ENCODE results near the gene PTH1R.

The PTH1R gene

DNA sequence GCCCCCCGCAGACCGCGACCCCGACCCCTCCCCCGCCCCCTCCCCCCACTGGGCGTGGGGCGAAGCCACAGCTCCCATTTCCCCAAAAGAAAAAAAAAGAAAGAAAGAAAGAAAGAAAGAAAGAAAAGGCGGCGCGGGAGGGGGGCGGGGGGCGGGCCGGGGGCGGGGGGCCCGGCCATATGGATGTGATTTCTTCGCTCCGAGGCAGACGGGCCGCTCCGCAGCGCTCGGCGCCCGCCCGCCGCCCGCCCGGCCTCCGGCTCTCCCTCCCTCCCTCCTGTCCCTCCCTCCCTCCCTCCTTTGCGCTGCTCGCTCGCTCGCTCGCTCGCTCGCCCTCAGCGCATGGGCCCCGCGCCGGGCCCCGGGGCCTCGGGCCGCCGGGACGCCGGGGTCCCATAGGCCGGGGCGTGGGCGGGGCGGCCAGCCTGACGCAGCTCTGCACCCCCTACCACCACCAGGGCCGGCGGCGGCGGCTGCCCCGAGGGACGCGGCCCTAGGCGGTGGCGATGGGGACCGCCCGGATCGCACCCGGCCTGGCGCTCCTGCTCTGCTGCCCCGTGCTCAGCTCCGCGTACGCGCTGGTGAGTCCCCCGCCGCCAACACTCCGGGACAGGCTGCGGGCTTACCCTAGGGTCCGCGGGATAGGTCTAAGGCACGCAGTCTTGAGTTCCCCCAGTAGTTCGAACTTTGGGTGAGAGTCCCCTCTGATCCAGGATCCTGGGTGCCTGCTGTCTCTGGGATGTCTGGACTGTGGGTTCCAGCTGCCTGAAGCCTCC is 5.7 kb downstream of the PTH1R start:
- DNase-seq (ENCODE audit: low read depth) = no peak

DNA sequence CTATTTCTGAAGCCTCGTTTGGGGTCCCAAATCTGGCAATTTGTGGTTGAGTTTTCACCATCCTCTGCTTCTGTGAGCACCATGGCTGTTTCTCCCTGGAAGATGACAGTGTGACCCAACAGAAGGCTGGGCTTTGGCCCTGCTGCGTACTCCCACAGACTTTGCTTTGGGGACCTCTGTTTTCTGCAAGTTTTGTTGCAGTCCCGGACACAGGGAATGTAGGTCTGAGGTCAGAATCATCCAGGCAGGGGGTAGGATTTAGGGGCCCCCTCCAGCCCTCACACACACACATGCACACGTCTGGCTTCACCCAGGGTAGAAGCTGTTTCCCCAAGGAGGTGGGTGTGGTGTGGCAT is 6.3 kb downstream of the PTH1R start:
- no peak for DNase-seq (ENCODE audit: low read depth)

DNA sequence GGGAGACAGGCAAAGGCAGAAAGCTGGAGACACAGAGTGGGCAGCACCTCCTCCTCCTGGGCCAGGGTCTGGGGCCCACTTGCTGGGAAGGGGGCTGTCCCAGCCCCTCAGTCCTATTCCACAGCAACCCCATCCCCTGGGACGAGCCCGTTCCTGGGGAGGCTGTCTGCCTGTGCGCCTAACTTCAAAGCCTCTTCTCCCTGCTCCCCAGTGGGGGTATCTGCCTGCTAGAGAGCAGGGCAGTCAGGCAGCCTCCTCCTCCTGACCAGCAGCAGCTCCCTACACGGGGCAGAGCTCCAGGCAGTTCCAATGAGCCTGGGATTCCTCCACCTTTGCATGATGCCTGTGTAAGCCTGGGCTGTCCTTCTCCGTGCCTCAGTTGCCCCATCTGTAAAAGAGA is 6.9 kb downstream of the PTH1R start:
- no peak for DNase-seq (ENCODE audit: low read depth)

DNA sequence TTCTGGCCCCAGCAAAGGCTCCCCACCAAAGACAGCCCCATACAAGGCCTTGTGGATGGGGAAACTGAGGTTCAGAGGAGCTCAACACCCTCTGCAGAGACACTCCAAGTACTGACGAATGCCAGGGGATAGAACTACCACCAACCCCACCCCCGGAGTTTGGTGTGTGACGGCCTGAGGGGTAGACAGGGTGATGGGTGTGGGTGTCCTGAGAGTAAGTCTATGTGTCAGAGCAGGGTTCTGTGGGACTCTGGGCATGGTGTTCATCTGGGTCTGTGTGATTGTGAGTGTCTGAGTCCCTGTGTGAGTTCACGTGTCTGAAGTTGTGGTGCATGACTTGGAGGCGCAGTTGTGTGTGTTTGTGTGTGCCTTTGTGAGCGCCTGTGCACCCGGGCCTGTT is 7.4 kb downstream of the PTH1R start:
- no peak for DNase-seq (ENCODE audit: low read depth)

- no peak for DNase-seq (ENCODE audit: low read depth)
Observed at GRCh38 chr3:46885612-46886011, 8.1 kb downstream of the PTH1R start.

GRCh38 chr3:46887980-46888494 is 10.5 kb downstream of the PTH1R start:
- DNase-seq (ENCODE audit: low read depth) = no peak

- DNase-seq (ENCODE audit: low read depth) = no peak
Observed at GRCh38 chr3:46888705-46889104, 11.2 kb downstream of the PTH1R start.

DNA sequence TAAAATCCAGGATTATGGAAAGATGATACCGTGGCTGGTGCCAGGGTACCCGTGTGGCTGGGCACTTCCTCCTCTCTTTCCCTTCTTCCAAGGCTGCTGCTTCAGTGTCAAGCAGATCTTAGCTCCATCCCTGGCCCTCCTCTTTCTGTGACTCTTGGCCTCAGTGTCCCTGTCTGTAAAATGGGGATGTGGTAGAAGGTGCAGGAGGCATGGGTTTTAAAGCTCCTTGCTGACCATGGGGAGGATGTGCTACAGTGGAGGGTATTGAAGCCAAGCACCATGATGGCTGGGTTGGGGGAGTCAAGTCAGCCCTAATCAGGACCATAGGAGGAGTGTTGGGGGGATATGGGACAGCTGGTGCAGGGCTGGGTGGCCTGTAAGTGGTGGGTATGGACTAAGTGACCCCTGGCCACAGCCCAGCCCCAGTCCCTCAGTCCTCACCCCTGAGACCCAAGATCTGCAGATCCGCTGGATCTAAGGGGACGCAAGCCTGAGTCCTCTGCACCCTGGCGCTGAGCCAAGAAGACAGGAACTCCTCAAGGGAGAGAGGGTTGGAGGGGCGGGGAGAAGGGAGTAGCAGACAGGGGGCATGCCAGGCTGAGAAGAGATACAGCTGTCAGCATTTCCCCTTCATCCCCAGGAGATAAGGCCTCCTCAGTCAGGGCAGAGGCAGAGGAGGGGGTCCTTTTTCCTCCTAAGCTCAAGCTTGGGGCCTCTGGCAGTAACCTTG is 12.0 kb downstream of the PTH1R start:
- no peak for DNase-seq (ENCODE audit: low read depth)

DNA sequence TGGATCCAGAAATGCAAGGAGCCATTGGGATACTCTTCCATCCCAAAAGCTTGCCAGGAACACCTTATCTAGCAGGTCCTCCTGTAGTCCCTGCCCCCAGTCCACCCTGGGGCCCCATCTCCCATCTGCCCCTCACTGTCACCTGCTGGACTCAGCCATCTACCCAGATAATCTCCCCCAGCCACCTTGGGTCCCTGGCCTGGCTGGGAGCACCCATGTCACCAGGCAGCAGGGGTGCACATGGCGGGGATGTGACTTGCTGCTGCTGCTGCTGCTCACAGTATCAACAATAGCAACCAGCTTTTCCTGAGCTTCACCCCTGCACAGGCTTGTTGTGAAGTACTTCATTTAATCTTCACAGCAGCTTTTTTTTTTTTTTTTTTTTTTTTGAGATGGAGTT is 12.6 kb downstream of the PTH1R start:
- DNase-seq (ENCODE audit: low read depth) = no peak

- no peak for DNase-seq (ENCODE audit: low read depth)
Observed at GRCh38 chr3:46891132-46891531, 13.6 kb downstream of the PTH1R start.

DNA sequence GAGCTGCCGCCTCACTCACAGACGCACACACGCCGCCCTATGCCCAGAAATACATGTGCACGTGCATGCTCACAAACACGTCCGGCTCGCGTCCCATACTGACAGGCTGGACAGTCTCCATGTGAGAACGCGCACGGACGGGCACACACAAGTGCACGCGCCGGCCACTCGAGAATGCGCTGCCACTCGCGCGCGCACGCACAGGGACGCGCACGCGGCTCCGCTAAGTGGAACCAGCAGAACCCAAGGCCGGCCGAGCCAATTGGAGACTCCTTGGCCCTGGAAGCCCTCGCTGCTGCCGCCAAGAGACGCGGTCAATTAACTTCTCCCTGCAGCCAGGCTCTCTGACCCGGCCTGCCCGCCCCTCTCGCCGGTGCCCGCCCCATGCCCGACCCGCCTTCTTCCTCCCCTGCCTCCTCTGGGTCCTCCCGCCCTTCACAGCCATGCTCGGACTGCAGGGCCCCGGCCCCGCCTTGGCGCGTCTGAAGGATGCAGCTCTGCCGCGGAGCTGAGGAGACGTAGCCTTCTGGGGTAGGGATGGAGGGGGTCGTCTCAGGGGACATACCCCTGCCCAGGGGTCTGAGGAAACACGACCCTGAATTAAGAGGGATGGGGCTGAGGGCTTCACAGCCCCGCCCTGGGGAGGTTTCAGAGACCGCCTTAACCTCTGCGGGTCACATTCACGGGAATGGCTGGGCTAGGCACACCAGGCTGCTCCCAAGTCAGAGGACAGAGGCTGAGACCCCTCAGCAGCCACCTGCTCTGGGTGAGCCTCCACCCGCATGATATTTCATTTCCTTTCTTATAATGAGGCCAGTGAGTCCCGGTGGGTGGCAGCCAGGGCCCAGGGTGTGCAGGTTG is 15.0 kb downstream of the PTH1R start:
- no peak for DNase-seq (ENCODE audit: low read depth)

- DNase-seq (ENCODE audit: low read depth) = no peak
Observed at GRCh38 chr3:46893146-46893748, 15.7 kb downstream of the PTH1R start.

DNA sequence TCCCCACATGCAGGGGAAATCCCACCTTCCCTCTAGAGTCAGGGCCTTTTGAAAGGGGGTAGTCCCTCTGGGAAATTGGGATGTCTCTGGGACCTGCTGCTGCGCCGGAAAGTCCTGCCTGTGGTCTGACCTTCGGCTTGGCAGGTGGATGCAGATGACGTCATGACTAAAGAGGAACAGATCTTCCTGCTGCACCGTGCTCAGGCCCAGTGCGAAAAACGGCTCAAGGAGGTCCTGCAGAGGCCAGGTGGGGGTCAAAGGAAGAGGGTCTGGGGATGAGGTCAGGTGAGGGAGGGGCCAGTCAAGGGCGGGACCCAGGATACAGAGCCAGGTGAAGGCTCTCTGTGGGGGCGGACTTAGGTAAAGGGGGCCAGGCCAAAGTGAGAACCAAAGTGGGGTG is 16.2 kb downstream of the PTH1R start:
- no peak for DNase-seq (ENCODE audit: low read depth)

DNA sequence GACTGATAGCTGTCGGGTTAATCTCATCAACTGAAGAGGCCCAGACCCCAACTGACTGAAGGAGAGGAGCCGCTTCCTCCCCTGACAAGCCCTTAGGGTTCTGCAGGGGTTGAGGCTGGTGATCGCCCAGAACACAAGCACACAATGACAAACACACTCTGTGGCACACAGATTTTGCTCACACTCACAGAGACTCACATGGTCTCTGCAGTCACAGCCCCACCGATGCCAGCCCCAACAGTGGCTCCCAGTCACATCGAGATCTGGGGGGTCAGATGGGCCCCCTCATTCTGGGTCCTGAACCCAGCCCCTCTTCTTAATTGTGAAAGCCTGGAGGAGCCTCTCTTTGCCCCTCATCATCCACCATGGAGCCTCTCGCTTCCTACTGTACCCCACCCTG is 16.7 kb downstream of the PTH1R start:
- DNase-seq (ENCODE audit: low read depth) = no peak

- DNase-seq (ENCODE audit: low read depth) = peak; percentile 71
Observed at GRCh38 chr3:46895204-46895660, 17.7 kb downstream of the PTH1R start.

DNA sequence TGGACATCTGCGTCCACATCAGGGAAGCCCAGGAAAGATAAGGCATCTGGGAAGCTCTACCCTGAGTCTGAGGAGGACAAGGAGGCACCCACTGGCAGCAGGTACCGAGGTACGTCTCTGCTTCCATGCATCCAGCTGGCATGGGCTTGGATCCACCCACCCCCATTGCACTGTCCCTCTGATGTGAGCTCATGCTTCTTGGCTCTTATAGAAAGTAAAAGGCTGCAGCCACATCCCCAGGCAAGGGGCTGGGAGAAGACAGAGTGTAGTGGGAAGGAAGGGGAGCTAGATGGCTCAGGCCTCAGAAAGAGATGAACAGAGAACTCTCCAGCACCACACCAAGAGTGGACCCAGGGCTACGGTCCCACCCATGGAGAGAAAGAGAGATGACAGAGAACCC is 18.2 kb downstream of the PTH1R start:
- no peak for DNase-seq (ENCODE audit: low read depth)

DNA sequence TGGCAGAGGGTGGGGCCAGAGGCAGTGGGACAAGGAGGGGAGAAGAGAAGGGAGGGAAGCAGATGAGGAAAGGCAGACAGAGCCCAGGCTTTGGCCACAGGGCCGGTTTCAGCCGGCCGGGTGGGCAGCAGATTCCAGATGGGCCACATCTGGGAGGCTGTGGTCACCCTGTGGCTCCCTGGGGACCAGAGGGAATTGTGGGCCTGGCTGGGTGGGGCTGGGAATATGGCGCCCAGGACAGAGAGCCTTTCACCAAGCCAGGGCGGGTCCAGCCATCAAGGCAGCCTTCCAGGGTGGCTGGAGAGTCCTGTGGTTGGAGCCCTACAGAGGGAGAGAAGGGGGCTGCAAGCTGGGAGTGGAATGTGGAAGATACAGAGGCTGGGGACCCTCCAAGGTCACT is 18.9 kb downstream of the PTH1R start:
- DNase-seq (ENCODE audit: low read depth) = no peak

DNA sequence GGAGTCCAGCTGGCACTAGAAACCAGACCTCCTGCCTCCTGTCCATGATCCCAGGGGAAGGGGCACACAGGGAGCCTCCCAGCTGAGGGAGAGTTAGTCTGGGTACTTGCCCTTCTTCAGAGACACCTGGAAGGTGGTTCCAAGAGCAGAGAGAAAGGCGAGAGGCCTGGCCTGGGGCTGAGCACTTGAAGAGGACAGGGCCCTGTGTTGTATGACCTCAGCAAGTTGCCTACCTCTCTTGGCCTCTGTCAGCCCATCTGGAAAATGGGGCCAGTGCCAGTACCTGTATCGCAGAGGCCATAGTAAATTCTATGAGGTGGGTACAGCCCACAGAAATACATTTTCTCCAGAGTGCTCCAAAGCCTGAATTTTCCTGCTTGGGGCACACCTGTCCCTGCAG is 19.5 kb downstream of the PTH1R start:
- DNase-seq (ENCODE audit: low read depth) = no peak

DNA sequence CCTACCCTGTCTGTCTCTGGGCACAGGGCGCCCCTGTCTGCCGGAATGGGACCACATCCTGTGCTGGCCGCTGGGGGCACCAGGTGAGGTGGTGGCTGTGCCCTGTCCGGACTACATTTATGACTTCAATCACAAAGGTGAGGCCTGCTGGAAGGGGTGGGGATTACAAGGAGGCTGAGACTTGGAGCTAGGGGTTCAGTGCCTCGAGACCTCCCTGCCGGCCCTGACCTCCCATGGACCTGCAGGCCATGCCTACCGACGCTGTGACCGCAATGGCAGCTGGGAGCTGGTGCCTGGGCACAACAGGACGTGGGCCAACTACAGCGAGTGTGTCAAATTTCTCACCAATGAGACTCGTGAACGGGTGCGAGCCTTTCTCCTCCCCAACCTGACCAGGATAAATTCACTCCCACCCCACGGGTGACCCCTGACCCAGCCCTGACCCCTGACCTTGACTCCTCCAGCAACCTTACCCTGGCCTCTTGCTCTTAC is 20.4 kb downstream of the PTH1R start:
- DNase-seq (ENCODE audit: low read depth) = no peak

DNA sequence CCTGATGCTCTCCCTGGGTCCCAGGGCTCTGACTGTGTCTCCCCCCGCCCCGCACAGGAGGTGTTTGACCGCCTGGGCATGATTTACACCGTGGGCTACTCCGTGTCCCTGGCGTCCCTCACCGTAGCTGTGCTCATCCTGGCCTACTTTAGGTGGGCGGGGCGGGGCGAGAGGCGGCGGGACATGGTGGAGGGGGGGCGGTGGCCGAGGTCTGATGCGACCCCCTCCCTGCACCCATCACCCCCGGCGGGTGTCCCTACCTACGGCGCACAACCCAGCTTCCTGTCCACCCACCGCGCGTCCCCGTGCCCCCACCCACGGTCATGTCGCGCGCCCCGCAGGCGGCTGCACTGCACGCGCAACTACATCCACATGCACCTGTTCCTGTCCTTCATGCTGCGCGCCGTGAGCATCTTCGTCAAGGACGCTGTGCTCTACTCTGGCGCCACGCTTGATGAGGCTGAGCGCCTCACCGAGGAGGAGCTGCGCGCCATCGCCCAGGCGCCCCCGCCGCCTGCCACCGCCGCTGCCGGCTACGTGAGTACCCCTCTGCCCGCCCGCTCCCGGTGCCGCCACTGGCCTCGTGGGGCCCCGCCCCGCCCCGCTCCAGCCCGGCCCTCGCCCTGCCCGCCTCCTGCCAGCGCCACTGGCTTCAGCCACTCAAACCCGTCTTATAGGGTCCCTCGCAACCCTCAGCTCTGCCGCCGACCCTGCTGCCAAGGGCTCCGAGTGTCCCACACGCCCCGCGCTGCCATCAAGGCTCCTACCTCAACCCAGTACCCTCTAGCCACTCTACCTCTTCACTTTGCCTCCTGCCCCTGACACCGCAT is 21.0 kb downstream of the PTH1R start:
- DNase-seq (ENCODE audit: low read depth) = no peak
